GM19025 (cell line): ENCODE measurements around the gene DBH.

Experiments used
- ATAC-seq: cut with Tn5 transposase; IDR thresholded peaks from one replicate; pipeline ENCODE4 v1.9.1; 2021; ENCODE audit warnings: mild to moderate bottlenecking, low read depth, moderate library complexity; ENCODE audit not compliant: unreplicated experiment

DBH gene

DNA sequence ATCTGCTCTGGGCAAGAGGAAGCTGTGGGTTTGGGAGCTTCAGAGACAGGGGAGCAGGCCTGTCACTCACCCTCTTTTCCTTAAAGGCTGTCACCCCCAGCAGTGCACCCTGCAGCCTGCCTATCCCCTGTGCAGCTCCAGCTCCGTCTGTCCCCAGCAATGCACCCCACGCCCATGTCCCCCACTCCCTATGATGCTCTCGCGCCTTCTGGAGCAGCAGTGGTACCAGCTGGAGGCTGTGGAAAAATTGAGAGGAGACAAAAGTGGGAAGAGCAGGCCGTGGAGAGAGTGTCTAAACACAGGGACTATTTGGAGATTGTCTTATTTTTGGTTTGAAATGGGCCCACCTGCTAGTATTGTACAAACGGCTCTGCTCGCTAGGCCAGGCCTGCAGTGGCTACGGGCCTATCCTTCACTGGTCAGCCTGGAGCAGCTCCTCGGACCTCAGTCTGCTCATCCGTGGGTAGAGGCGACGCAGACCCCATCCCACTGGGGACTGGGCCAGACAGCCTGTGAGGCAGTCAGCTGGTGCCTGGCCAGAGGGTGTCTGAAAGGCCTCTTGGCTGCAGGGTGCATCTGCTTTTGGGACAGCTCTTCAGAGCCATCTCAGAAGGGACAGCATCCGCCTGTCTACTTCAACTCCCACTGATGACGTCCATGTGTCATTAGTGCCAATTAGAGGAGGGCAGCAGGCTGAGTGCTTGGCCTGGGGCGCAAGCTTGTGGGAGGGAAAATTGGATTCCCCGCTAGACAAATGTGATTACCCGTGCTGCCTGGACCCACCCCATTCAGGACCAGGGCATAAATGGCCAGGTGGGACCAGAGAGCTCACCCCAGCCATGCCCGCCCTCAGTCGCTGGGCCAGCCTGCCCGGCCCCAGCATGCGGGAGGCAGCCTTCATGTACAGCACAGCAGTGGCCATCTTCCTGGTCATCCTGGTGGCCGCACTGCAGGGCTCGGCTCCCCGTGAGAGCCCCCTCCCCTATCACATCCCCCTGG is at the start of gene DBH:
DBH (plus strand) TSS at position 831 of the 999 bp plus-strand sequence; CDS start at position 840, 9 bp downstream.
- ATAC-seq: no peak

DNA sequence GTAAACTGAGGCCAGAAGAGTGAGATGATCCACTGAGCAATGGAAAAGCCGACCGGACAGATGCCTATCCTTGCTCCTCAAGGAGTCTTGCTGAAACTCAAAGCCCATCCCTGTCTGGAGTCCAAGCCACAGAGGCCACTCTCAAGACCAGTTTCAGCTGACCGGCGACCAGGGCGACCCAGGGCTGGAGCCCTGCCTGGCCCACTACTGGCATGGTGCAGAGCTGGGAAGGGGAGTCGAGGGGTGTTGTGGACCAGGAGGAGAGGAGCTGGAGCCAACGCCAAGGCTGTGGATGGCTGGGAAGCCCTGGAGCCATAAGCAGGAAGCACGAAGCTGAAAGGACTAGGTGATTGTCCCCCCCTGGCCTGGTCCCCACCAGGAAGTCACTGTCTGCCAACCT is 49.1 kb upstream of the DBH start:
- ATAC-seq: no peak

DNA sequence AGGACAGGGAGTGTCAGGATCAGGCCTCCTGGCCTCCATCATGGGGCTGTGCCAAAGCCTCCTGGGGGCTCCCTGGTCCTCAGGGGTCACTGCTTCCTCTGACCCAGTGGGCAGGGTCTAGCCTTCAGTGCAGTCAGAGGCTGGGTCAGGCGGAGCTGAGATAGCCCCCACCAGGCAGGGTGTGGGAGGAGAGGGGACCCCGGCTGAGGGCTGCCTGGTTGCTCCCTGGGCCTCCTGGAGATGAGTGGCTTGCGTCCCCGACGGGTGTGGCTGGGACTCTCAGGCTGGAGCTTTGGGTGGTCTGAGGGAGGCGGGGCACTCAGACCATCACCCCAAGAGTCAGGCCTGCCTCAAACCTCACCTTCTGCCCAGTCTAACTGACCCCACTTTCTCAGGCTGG is 48.7 kb upstream of the DBH start:
- ATAC-seq: no peak

DNA sequence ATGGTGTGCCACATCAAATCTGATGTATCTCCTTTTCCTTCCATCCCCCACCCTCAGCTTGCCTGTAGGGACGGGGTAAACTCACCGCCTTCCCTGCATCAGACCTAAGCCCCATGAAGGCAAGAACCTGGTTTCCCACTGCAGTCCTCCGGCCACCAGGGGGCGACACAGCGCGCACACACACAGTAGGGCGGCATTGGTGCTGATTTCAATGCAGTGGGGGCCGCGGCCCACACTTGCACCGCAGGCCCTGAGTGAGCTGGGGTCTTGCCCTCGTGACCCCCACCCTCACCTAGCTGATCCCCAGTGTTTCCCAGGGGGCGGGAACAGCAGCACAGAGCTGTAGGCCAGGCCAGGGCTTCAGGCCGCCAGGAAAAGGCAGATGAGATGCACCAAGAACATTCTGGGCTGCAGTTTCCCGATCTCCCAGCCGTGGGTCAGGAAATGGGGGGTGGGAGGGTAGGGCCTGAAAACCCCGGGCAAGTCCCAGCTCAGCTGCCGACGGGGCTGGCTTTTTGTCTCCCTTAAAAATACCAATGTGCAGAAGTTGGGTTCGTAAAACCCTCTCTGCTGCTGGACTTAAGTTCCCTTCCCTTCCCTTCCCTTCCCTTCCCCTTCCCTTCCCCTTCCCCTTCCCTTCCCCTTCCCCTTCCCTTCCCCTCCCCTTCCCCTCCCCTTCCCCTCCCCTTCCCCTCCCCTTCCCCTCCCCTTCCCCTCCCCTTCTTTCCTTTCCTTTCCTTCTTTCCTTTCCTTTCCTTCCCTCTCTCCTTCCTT is 46.5 kb upstream of the DBH start:
- ATAC-seq: no peak

DNA sequence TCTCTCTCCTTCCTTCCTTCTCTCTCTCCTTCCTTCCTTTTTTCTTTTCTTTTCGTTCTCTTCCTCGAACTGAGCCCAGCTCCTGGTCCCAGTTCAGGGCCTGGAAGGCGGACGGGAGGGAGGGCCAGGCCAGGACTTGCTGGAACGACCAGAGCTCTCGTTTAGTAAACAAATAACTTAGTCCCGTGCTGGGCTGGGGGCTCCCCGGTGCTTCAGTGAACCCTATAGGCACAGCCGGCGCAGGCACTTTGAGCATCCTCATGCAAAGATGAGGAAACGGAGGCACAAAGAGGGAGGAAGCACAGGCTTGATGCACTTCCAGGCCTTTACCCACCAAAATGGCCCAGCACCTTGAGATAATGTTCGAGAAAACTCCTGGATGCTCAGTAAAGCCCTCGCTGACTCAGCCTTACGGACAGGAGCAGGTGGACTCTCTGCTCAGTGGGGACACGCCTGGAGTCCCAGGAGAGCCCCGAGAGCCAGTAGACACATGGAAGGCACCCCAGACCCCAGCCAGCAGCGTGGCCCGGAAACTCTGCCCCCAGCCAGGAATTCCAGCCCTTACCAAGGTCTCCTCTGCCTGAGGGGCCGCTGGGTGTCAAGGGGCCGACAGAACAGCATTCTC is 45.8 kb upstream of the DBH start:
- ATAC-seq: no peak

DNA sequence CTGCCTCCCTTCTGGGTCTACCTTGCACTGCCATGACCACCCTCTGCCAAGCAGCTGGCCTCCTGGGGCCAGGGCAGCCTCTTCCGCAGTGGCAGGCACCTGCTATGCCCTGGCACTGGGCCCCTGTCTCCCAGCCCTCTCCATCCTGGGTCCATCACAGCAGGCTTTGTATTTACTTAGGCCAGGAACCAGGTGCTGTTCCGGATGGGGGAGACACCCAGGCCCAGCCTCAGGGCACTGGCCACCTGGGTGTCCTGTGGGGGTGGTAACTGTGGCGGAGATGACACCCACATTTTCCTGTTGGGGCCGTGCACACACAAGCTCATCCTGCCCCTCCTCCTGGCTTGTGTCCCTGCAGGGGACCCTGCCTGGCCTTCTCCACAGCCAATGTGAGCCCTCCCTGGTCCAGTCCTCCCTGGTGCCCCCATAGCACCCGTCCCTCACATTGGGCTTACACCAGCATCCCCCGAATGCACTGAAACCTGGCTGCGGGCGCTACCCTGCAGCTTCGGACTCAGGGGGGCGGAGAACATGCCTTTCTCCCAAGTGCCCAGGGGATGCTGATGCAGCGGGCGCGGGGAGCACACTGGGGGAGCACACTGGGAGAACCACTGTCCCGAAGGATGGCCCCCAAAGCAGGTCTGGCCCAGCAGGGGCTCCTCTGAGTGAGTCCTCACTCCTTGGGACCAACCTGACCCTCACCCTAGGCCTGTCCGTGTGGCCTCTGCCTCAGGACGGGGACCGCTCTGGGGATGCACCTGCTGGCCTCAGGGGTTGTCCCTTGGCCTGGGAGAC is 44.9 kb upstream of the DBH start:
- no peak for ATAC-seq

DNA sequence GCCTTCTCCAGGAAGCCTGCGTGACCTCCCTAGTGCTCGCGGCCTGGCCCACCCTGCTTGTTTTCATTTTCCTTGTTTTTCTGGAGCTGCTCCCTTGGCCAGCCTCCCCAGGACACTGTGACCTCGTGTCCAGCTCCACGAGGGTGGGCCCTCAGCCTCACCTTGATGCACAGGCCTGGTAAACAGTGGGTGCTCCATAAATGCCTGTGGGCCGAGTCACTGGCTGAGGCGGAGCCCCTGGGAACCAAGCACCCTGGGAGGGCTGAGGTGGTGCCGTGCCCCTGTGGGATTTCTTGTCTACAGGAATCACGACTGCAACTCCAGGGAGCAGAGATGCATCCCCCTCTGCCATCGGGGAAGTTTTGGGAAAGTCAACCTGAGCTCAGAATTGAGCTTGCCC is 44.2 kb upstream of the DBH start:
- ATAC-seq: no peak

DNA sequence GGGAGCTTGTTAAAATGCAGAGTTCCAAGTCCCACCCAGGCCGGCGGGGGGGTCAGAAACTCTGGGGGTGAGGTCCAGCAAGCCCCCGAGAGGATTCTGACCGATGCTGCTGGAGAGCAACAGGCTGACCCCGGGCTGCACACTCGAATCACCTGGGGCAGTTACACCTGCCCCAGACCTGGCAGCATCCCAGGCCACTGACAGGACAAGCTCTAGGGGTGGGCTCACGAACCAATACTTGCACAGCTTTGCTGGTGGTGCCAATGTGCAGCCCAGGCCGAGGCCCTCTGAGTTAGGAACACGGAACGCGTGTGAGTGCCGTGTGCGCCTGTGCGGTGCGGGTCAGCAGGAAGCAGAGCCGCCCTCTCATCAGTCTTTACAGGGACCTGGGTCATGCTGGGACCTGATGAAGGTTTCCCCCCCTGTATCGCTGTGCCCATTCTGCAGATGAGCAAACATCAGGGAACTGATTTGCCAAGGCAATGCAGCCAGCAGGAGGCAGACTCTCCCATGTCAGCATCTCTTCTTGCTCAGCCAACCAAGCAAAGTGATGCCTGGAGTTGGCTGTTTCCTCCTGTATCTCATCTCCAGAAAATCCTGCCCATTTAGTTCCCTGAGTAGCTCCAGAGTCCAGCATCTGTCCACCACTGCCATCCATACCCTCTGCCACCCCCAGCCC is 43.3 kb upstream of the DBH start:
- no peak for ATAC-seq

DNA sequence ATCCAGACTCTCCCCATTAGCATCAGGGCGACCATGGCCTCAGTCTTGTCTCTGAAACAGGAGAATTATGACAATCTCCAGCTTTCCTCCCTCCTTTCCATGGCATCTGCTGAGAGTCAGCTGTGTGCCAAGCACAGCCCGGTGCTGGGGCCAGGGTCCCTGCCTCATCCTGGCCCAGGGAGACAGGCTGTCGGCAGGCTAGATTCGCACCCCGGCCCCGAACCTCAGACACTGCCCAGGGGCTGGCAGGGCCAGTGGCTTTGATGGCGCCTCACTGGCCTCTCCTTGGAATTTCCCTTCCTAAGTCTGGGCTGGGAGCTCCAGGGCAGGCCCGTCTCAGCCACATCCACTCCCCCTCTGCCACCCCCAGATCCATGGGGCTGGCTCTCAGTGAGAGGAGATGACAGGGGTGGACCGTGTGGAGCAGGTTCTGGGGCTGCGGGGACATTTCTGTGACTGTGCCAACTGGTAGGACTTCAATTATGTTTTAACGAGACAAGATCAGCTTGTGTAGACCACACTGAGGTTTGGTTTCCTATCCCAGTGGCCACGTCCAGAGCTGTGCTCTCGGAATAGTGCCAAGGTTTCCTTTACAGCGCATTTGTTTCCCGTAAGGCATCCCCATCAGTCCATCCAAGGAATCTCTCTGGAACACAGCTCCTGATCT is 42.4 kb upstream of the DBH start:
- ATAC-seq: no peak

DNA sequence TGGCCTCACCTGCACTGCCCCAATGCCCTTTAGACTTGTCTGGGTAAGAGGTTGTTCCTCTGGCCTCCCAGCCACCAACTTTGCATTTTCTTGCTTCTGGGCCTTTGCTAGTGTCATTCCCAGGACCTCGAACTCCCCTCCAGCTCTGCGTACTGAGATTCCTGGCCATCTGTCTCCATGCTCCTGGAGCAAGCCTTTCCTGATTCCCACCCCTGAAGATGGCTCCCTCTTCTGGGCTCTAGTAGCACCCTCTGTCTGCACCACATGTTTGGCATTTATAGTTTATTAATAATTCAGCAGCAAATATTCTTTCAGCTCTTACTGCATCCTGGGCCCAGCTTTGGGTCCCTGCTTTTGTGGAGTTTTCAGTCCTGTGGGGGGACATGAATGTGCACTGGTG is 41.9 kb upstream of the DBH start:
- no peak for ATAC-seq

DNA sequence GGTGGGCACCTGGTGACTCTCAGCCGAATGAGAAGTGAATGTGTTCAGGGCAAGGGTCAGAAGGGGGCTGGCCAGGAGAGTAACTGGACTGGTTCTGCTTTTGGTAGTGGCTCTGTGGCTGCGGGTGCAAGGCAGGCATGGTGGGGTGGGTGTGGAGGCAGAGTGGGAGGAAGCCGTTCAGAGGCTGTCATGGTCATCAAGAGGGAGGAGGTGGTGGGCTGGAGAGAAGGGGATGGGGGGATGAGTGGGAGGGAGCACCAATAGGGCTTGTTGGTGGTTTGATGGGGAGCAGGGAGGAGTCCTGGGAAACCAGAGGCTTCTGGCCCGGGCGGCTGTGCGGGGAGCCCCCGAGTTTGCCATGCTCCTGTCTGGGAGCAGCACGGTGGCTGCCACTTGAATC is 40.3 kb upstream of the DBH start:
- no peak for ATAC-seq

DNA sequence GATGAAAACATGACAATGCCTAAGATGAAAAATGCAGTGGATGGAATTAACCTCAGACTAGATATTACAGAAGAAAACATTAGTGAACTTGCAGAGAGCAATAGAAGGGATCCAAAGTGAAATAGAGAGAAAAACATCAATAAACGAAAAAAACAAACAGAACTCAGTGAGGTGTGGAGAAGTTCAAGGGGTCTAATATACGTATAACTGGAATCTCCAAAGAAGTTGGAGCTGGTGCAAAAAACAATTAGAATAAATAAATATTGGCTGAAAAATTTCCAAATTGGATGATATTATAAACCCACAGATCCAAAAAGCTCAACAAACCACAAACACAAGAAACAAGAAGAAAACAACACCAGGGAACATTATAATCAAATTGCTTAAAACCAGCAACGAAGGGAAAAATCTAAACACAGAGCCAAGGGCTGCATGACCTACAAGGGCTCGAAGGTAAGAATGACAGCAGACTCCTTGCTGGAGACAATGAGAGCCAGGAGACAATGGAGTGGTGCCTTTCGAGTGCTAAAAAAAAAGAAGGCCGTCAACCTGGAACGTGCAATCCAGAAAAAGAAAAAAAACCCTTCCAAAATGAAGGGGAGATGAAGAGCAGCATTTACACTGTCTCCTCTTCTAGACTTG is 38.7 kb upstream of the DBH start:
- no peak for ATAC-seq

DNA sequence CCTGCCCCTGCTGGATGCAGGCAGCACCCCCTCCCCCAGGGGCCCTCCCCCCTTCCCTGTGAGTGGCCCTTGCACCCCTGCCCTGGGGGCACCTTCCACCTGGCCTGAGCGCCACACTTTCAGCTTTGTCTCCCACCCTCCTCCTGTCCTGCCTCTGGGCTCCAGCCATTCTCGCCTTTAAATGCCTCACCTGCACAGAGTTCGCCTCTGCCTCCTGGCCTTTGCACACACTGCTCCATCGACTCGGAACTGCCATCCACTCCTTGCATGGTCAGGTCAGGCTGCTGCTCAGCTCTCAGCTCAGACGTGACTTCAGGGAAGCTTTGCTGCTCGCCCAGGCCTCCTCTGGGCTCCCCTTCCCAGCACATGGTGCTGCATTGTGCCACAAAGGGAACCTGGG is 37.2 kb upstream of the DBH start:
- no peak for ATAC-seq

DNA sequence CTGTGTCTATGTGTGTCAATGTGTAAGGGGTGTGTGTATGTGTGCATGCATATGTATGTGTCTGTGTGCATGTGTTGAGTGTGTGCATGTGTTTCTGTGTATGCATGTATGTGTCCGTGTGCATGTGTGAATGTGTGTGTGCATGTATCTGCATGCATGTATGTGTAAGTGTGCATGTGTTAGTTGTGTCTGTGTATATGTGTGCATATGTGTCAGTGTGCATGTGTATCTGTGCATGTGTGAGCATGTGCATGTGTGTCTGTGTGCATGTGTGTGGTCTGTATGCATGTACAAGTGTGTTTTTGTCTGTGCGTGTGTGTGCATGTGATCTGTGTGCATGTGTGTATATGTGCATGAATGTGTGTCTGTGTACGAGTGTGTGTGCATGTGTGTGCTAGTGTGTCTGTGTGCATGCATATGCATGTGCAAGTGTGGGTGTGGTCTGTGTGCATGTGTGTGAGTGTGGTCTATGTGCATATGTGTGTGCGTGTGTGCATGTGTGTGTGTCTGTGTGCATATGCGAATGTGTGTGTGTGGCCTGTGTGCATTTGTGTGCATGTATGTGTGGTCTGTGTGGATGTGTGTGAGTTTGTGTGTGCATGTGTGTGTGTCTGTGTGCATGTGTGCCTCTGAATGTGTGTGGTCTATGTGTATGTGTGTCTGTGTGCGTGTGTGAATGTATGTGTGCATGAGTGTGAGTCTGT is 36.5 kb upstream of the DBH start:
- ATAC-seq: no peak

DNA sequence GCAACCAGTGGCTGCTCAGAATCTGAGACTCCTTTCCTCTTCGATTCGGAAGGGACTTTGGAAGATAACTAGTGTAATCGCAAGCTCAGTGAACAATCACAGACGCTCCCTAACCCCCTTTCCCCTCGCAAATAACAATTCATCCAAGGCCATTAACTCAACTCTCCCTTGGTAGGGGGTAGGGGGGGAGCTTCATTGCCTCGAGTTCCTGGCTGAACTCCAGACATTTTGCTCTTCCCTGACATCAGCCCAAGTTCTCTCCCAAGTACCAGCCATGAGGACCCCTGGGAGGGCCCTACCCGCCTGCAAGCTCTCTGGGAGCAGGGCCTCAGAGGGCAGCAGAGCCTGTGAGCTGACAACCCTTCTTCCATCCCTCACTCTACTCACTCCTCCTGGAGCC is 35.4 kb upstream of the DBH start:
- no peak for ATAC-seq

DNA sequence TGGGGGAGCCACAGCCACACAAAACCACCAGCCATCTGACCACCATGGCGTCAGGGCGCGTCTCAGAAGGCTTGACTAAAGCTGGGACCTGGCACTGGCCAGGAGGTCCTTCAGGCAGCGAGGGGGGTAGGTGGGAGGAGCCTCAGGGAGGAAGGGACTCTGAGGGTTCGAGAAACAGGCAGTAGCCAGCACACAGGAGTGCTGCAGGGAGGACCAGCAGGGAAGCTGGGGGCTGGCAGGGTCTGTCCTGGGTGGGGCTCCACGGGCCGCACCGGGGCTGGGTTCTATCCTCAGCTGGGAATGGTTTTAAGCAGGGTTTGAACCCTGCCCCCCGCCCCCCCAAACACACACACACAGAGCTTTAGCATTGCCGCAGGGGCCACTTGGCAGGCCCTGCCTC is 34.4 kb upstream of the DBH start:
- no peak for ATAC-seq

DNA sequence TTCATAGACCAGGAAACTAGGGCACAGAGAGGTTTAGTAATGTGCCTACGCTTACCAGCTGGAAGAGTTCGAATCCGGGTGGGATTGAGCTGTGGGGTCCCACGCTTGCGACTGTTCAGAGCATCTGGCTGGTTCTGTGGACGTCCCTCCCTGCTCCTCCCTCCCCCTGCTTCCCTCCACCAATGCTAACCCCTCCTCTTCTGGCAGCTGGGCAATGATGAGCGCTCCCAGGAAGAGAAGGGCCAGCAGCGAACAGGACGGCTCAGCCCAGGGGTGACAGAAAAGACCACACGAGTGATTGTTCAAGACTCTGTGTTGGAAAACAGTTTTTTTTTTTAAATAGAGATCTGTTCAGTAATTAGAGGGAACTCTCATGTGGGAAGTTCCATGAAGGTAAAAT is 33.9 kb upstream of the DBH start:
- ATAC-seq: no peak
